GM23338 (cell line): ENCODE measurements around the gene SERPINB8.

Experiments used
- CREB1 ChIP-seq: fragments of 250-450 bp; sonication (Bioruptor Pico); IDR thresholded peaks from 2 replicates; pipeline ENCODE4 v1.5.0; 2020; ENCODE audit warnings: low read depth, mild to moderate bottlenecking, moderate library complexity
- CTCF ChIP-seq, 2 experiments: fragments of 200-600 bp in 1 of 2; sonication (generic) in 1 of 2; conservative IDR thresholded peaks; 2 replicates each; pipeline versions ENCODE4 v1.5.1 to v1.6.1; 2016 to 2017; ENCODE audit warnings: antibody characterized with exemption in 2 of 2, low read depth in 2 of 2, mild to moderate bottlenecking in 2 of 2, moderate library complexity in 1 of 2
- EZH2 ChIP-seq: fragments of 200-600 bp; sonication (generic); IDR thresholded peaks from one replicate; pipeline ENCODE4 v1.8.0; 2017; ENCODE audit warnings: antibody characterized with exemption, mild to moderate bottlenecking, low read depth; ENCODE audit not compliant: unreplicated experiment
- EZH2phosphoT487 ChIP-seq: fragments of 200-600 bp; sonication (generic); IDR thresholded peaks from one replicate; pipeline ENCODE4 v1.8.1; 2018; ENCODE audit warnings: antibody characterized with exemption; ENCODE audit not compliant: unreplicated experiment
- JUNB ChIP-seq: IDR thresholded peaks from one replicate; pipeline ENCODE4 v1.6.1; 2016; ENCODE audit warnings: antibody characterized with exemption; ENCODE audit not compliant: unreplicated experiment
- NANOG ChIP-seq: IDR thresholded peaks from 2 replicates; pipeline ENCODE4 v1.6.1; 2016; ENCODE audit warnings: antibody characterized with exemption, borderline replicate concordance
- POLR2AphosphoS5 ChIP-seq: IDR thresholded peaks from 2 replicates; pipeline ENCODE4 v1.6.1; 2016; ENCODE audit warnings: antibody characterized with exemption, low read depth
- REST ChIP-seq: IDR thresholded peaks from one replicate; pipeline ENCODE4 v1.6.1; 2018; ENCODE audit warnings: antibody characterized with exemption; ENCODE audit not compliant: unreplicated experiment
- STAT1 ChIP-seq: IDR thresholded peaks from one replicate; pipeline ENCODE4 v1.6.1; 2016; ENCODE audit warnings: antibody characterized with exemption; ENCODE audit not compliant: unreplicated experiment
- ZNF114 ChIP-seq: fragments of 250-450 bp; sonication (Bioruptor Pico); IDR thresholded peaks from 2 replicates; pipeline ENCODE4 v1.5.0; 2020; ENCODE audit warnings: mild to moderate bottlenecking, moderate library complexity
- TF ChIP-seq, protein P1 (sequence below): IDR thresholded peaks from 2 replicates; pipeline ENCODE4 v1.6.1; 2016; ENCODE audit warnings: antibody characterized with exemption

DNA sequence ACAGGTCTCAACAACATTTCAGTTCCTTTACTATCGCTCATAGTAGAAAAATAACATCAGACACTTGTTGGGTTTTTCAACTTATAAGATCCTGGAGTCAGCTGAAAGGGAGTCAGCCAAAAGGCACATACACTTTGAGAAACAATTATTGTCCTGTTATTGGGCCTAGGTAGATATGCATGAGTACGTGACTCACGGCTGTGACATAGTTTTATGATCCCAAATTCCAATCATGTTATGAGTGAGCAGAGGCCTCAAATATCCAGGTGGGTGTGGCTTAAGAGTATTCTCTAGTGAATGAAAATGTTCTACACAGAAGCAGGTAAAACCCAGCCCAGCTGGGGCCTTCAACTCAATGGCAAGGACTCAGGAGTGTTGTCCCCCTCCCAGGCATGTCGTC is 27.2 kb downstream of the SERPINB8 start:
- TF ChIP-seq EZH2, result no peak
- TF ChIP-seq, protein P1, sequence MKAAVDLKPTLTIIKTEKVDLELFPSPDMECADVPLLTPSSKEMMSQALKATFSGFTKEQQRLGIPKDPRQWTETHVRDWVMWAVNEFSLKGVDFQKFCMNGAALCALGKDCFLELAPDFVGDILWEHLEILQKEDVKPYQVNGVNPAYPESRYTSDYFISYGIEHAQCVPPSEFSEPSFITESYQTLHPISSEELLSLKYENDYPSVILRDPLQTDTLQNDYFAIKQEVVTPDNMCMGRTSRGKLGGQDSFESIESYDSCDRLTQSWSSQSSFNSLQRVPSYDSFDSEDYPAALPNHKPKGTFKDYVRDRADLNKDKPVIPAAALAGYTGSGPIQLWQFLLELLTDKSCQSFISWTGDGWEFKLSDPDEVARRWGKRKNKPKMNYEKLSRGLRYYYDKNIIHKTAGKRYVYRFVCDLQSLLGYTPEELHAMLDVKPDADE, result no peak
- no peak for TF ChIP-seq CTCF (conservative IDR thresholded peaks at IDR 0.05; ENCODE audit: low read depth in 2 of 2)
- TF ChIP-seq POLR2AphosphoS5, result no peak
- no peak for TF ChIP-seq REST
- no peak for TF ChIP-seq STAT1
- no peak for TF ChIP-seq EZH2phosphoT487
- TF ChIP-seq JUNB, result no peak
- no peak for TF ChIP-seq NANOG
- no peak for TF ChIP-seq CREB1
- TF ChIP-seq ZNF114 (CRISPR knock-in tag), result no peak
